ENCODE measurements around the gene PDZD2.

GRCh38 chr5:31931874-31932273, 292.9 kb downstream of the PDZD2 start:
- TF ChIP-seq CTCF (IDR thresholded peaks at IDR 0.05) (no peak), POLR2A (IDR thresholded peaks at IDR 0.05) (no peak), POLR2AphosphoS5 (IDR thresholded peaks at IDR 0.05) (no peak), EP300 (IDR thresholded peaks at IDR 0.05) (no peak)

Data from stomach (tissue), 4 donors.